Stimulated activated effector memory CD8-positive, alpha-beta T cell treated with anti-CD3 and anti-CD28 coated beads, Interleukin-12 subunit alpha, Interleukin-12 subunit beta, amount 100 ng/mL, for 72 hours (primary cell): ENCODE measurements around the gene MT1M.
"Not testable (repeated sequence)": the region's sequence is repeated elsewhere in the genome, so short reads cannot be mapped to it uniquely, and the experiment has no call there.

ENCODE experiments used
- ATAC-seq: fragments of 150-1000 bp; cut with Tn5 transposase; 2 replicates; pipeline ENCODE4 v1.10.0; 2021
- DNase-seq, 2 donors: peaks; one replicate each; pipeline ENCODE4 v3.0.0; 2021 to 2022; ENCODE audit warnings: low spot score in 2 of 2
- H3K27ac Mint-ChIP-seq: one replicate; pipeline ENCODE4 v1.8.0; 2022; ENCODE audit warnings: mild to moderate bottlenecking, mixed read lengths
- H3K36me3 Mint-ChIP-seq: one replicate; pipeline ENCODE4 v1.8.0; 2022; ENCODE audit warnings: mild to moderate bottlenecking, mixed read lengths
- H3K4me1 Mint-ChIP-seq: one replicate; pipeline ENCODE4 v1.8.0; 2022; ENCODE audit warnings: mixed read lengths
- H3K4me3 Mint-ChIP-seq: one replicate; pipeline ENCODE4 v1.8.0; 2022; ENCODE audit warnings: mild to moderate bottlenecking, mixed read lengths
- H3K9me3 Mint-ChIP-seq: one replicate; pipeline ENCODE4 v1.8.0; 2022; ENCODE audit warnings: mixed read lengths

Gene MT1M

GRCh38 chr16:56669005-56669839 lies 36.8 kb downstream of the MT1M start, which contains the start of gene MT1H:
MT1H (plus strand) TSS chr16:56669814; CDS start chr16:56669885, 71 bp downstream.
- peaks cover 20% of the 10 kb centered on the region for H3K4me1 Mint-ChIP-seq
- no peak within 1 kb of the TSS for H3K27ac Mint-ChIP-seq
- DNase-seq, result no peak
- ATAC-seq, result no peak
- no peaks in the 10 kb centered on the region for H3K9me3 Mint-ChIP-seq
- H3K4me3 Mint-ChIP-seq, result no peak within 1 kb of the TSS
- H3K36me3 Mint-ChIP-seq, result no peaks in the 10 kb centered on the region

GRCh38 chr16:56669840-56670619 lies 37.6 kb downstream of the MT1M start:
- Mint-ChIP-seq H3K4me3 (no peak overlapping the region), H3K36me3 (no peaks in the 10 kb centered on the region), H3K4me1 (peaks cover 20% of the 10 kb centered on the region), H3K27ac (no peak overlapping the region), H3K9me3 (no peaks in the 10 kb centered on the region)
- ATAC-seq, result no peak
- DNase-seq, result no peak

- ATAC-seq (no peak), DNase-seq (no peak)
- no peaks in the 10 kb centered on the region for H3K36me3 Mint-ChIP-seq
- no peak overlapping the region for H3K4me3 Mint-ChIP-seq
- H3K4me1 Mint-ChIP-seq, result peaks cover 26% of the 10 kb centered on the region
- no peak overlapping the region for H3K27ac Mint-ChIP-seq
- H3K9me3 Mint-ChIP-seq, result no peaks in the 10 kb centered on the region
Observed at GRCh38 chr16:56670620-56670934, 38.1 kb downstream of the MT1M start.

- not testable (repeated sequence) for ATAC-seq, H3K36me3 Mint-ChIP-seq, H3K4me3 Mint-ChIP-seq, H3K27ac Mint-ChIP-seq, H3K9me3 Mint-ChIP-seq, DNase-seq
- H3K4me1 Mint-ChIP-seq, result peaks cover 37% of the 10 kb centered on the region
Observed at GRCh38 chr16:56671691-56672090, 39.2 kb downstream of the MT1M start.

- H3K4me3 Mint-ChIP-seq, H3K9me3 Mint-ChIP-seq, DNase-seq, H3K27ac Mint-ChIP-seq, H3K36me3 Mint-ChIP-seq: not testable (repeated sequence)
- H3K4me1 Mint-ChIP-seq, result peaks cover 38% of the 10 kb centered on the region
- peak; percentile 64 for ATAC-seq
Observed at GRCh38 chr16:56672171-56672570, 39.7 kb downstream of the MT1M start.

- H3K27ac Mint-ChIP-seq, result no peak overlapping the region
- peak; percentile 79 for ATAC-seq
- peaks cover 38% of the 10 kb centered on the region for H3K4me1 Mint-ChIP-seq
- H3K36me3 Mint-ChIP-seq, result no peaks in the 10 kb centered on the region
- H3K9me3 Mint-ChIP-seq, result no peaks in the 10 kb centered on the region
- no peak overlapping the region for H3K4me3 Mint-ChIP-seq
- DNase-seq, result no peak
Observed at GRCh38 chr16:56672761-56673536, 40.5 kb downstream of the MT1M start.

GRCh38 chr16:56673921-56674320 lies 41.5 kb downstream of the MT1M start:
- H3K9me3 Mint-ChIP-seq, result no peaks in the 10 kb centered on the region
- no peaks in the 10 kb centered on the region for H3K36me3 Mint-ChIP-seq
- H3K27ac Mint-ChIP-seq, result no peak overlapping the region
- ATAC-seq, result no peak
- no peak for DNase-seq
- no peak overlapping the region for H3K4me3 Mint-ChIP-seq
- H3K4me1 Mint-ChIP-seq, result peaks cover 29% of the 10 kb centered on the region

- not testable (repeated sequence) for H3K27ac Mint-ChIP-seq, H3K4me3 Mint-ChIP-seq, H3K9me3 Mint-ChIP-seq
Observed at GRCh38 chr16:56674570-56674969, 42.1 kb downstream of the MT1M start.

GRCh38 chr16:56675685-56676210 lies 43.3 kb downstream of the MT1M start:
- Mint-ChIP-seq H3K4me3 (peak overlapping the region; percentile 66), H3K4me1 (peaks cover 25% of the 10 kb centered on the region), H3K9me3 (no peaks in the 10 kb centered on the region), H3K36me3 (no peaks in the 10 kb centered on the region), H3K27ac (no peak overlapping the region)
- ATAC-seq (peak; percentile 31), DNase-seq (peak in 1 of 2 donors; percentile 68)

More at GRCh38 chr16:56674570-56674969, 42.1 kb downstream of the MT1M start:
- ATAC-seq, H3K36me3 Mint-ChIP-seq, DNase-seq: not testable (repeated sequence)
- H3K4me1 Mint-ChIP-seq, result peaks cover 25% of the 10 kb centered on the region

GRCh38 chr16:56677474-56677873 lies 45.0 kb downstream of the MT1M start:
- H3K4me3 Mint-ChIP-seq, result no peak overlapping the region
- ATAC-seq (no peak), DNase-seq (no peak)
- peaks cover 37% of the 10 kb centered on the region for H3K4me1 Mint-ChIP-seq
- no peak overlapping the region for H3K27ac Mint-ChIP-seq
- H3K9me3 Mint-ChIP-seq, result no peaks in the 10 kb centered on the region
- peaks cover 7% of the 10 kb centered on the region for H3K36me3 Mint-ChIP-seq

- Mint-ChIP-seq H3K4me3 (no peak overlapping the region), H3K4me1 (peaks cover 54% of the 10 kb centered on the region), H3K36me3 (peaks cover 7% of the 10 kb centered on the region), H3K27ac (no peak overlapping the region), H3K9me3 (no peaks in the 10 kb centered on the region)
- ATAC-seq, result no peak
- no peak for DNase-seq
Observed at GRCh38 chr16:56679078-56679730, 46.7 kb downstream of the MT1M start.

GRCh38 chr16:56679818-56680217 lies 47.4 kb downstream of the MT1M start:
- peaks cover 58% of the 10 kb centered on the region for H3K4me1 Mint-ChIP-seq
- no peaks in the 10 kb centered on the region for H3K9me3 Mint-ChIP-seq
- no peak overlapping the region for H3K27ac Mint-ChIP-seq
- peak; percentile 89 for ATAC-seq
- H3K36me3 Mint-ChIP-seq, result peaks cover 7% of the 10 kb centered on the region
- no peak for DNase-seq
- H3K4me3 Mint-ChIP-seq, result no peak overlapping the region

- peaks cover 7% of the 10 kb centered on the region for H3K36me3 Mint-ChIP-seq
- peak within 1 kb of the TSS; percentile 93 for H3K27ac Mint-ChIP-seq
- peak within 1 kb of the TSS; percentile 86 for H3K4me3 Mint-ChIP-seq
- peak; percentile 95 for ATAC-seq
- peak; percentile 78 to 91 for DNase-seq
- no peaks in the 10 kb centered on the region for H3K9me3 Mint-ChIP-seq
- H3K4me1 Mint-ChIP-seq, result peaks cover 40% of the 10 kb centered on the region
Observed at GRCh38 chr16:56681939-56682702, 49.7 kb downstream of the MT1M start, which contains the start of gene MT1X. MT1X (plus strand) TSS chr16:56682470; CDS start chr16:56682541, 71 bp downstream.
